ENCODE data around the gene RIPOR2.

RIPOR2 gene

DNA sequence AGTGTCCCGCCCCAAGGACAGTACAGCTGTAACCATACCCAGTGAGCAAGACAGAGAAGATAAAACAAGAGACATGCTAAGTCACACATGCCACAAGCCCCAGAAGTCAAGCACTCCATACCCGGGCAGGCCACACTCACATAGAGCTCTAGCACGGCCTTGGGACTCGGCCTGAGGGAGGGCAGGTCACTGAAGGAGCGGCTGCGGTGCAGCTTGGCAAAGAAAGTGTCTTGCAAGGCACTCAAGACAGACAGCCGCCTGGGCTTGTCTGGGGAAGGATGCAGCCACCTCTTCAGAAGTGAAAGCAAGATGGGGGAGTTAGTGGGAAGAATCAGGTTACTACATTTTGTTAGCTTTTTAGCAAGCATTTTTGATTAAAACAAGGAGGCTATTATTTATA, 88.4 kb downstream of the RIPOR2 start:
- DNase-seq (ENCODE audit: low read depth): no peak

DNA sequence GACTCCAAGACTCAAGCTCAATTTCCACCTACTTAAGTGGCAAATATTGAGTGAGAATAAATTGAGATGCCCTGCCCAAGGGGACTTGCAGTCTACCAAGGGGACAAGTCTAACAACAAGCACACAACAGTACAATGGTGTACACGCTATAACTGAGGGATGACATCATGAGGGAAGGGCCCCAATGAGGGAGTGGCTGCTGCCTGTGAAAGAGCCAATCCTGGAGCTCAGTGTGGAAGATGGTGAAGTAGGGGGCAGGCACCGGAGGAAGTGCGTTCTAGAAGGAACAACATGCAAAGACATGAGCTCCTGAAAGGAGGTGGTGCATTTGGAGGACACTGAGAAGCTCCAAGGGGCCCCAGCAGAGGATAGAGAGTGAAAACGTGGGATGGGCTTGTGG, 90.2 kb downstream of the RIPOR2 start:
- DNase-seq (ENCODE audit: low read depth): no peak

DNA sequence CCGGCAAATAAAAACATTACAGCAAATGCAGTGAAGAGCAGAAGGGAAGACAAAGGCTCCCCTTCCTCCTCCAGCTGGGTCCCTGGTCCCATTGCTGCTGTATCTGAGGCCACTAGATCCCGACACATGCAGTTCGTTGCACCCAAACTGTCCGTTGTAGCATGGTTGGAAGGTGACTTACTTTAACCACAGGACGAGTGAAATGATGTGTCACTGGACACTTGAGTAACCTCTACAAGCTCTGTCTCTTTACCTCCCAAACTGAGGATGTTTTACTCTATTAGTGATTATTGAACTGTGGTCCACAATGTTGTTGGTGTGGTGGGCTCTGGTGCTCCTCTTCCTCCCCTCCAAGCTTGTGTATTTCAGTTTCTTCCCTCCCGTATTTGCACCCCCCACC, 90.9 kb downstream of the RIPOR2 start:
- no peak for DNase-seq (ENCODE audit: low read depth)

DNA sequence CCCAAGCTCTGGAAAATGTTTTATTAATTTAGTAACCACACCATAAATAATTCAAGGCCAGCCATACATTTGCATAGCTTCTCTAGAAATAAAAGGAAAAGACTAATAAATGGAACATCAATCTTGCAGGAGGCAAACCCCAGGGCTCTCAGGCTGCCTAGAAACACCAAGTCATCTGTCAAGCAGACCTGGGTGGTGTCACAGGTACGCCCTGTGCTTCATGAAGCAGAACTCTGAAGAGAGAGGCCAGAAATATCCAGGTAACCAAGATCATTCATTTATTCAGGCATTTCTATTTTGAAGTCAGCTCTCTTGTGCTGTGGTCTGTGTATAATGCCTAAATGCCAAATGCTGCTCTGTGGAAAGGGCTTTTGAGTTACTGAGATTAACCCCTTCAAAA, 91.7 kb downstream of the RIPOR2 start:
- DNase-seq (ENCODE audit: low read depth): no peak

DNA sequence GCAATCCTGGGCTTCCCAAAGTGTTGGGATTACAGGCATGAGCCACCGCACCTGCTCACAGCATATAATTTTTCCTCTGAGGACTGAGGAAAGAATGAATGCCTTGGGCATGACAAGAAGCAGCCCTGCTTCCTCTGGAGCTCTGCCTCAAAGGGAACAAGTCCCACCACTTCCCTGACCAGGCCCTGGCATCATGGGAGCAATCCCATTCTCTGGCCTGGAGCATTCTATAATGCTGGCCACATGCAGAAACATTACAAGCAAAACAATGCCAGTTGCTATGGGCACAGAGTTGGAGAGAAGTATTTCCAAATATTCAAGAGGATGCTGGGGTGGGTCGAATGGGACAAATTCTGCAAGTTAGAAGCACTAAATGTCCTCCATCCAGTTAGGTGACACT, 95.6 kb downstream of the RIPOR2 start:
- DNase-seq (ENCODE audit: low read depth): no peak

DNA sequence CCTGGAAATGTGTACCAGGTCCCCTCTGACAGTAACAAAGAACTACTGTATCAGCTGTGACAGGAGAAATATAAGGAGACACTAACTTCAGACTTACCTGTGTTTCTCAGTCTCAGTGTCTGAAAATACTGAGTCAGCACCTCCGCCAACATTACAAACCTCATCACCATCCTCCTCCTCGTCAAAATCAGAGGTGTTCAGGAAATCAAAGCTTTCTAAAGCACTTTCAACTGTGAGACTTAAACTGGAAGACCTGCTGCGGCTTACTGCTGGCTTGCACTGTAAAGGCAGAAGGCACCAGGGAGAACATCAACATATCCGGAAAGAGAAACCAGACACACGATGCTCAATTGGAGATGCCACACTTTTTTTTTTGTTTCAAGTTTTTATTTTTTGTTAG, 96.8 kb downstream of the RIPOR2 start:
- no peak for DNase-seq (ENCODE audit: low read depth)

DNA sequence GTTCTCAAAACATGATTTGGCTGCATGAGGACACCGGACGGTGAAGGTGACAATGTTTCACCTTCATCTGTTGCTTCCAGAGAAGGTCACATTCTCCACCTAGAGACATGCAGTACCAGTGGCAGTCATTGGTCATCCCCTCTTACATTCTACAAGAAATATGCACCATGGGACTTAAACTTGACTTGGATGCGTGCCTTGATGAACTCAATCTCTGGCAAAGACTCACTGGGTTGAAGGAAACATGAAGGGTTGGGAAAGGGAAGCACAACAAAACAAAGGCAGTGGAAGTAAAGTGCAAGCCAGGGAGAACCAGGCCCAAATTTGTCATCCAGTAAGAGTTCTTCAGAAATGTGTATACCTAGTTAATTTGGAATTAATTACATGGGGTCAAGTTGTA, 97.7 kb downstream of the RIPOR2 start:
- DNase-seq (ENCODE audit: low read depth): no peak

DNA sequence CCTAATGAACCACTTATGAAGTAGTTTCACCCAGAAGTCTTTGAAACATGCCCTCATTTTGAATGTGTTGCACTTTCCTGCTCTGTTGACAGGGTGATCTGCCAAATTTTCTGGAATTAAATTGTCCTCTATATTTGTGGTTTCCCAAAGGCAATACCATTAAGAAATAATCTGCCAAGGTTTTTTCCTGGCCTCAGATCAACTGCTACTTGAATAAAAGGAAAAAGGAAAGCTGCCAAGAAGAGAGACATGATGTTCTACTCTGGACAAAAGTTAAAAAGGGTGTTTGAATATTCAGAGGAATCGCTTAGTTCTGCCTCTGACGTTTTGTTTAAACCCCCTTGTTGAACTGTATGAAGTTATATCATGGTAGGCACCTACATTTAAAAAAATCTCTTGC, 99.7 kb downstream of the RIPOR2 start:
- DNase-seq (ENCODE audit: low read depth): no peak

DNA sequence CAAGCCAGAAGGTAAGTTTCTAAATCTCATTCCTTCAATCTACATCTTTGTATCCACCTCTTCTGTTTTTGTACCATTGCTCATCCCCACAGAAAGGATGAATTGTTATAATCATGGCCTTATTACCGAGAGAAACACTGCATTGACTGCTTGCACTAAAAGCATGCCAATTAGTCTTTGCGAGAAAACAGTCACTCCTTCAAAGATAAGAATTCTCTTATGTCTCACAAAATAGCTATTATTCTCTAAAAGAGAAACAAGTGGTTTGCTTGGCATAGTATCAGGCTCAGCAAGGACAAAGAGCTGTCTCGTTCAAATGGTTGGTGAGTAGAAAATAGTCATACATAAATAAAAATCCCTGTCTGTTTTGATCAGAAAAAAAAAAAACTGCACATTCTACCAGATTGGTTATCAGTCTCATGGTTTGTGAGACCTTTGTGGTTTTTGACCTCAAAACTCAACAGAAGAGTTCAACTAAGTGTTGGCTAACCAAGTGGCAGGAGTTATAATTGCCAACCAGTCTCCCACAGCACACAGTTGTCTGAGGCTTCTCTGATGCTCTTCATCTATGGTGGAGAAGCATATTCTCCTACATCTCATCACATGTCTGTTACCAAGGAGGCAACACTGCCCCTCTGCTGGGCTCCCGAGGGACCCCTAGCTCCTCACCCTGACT, 101.9 kb downstream of the RIPOR2 start:
- DNase-seq (ENCODE audit: low read depth): no peak

DNA sequence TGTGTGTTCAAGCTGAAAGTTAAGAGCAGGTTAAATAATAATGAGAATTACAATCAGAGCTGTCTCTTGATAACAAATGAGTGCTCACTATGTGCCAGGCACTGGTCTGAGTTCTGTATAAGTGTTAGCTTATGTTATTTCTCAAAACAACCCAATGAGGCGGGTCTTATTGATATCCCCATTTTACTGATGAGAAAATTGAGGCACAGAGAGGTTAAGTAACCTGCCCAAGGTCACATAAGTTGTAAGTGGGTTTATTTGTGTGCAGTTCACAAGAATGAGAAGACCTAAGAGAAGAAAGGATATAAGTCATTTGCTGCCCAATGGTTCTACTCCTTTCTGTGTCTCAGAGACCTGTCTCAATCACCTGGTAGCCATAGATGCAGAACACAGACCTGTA, 103.0 kb downstream of the RIPOR2 start:
- no peak for DNase-seq (ENCODE audit: low read depth)

DNA sequence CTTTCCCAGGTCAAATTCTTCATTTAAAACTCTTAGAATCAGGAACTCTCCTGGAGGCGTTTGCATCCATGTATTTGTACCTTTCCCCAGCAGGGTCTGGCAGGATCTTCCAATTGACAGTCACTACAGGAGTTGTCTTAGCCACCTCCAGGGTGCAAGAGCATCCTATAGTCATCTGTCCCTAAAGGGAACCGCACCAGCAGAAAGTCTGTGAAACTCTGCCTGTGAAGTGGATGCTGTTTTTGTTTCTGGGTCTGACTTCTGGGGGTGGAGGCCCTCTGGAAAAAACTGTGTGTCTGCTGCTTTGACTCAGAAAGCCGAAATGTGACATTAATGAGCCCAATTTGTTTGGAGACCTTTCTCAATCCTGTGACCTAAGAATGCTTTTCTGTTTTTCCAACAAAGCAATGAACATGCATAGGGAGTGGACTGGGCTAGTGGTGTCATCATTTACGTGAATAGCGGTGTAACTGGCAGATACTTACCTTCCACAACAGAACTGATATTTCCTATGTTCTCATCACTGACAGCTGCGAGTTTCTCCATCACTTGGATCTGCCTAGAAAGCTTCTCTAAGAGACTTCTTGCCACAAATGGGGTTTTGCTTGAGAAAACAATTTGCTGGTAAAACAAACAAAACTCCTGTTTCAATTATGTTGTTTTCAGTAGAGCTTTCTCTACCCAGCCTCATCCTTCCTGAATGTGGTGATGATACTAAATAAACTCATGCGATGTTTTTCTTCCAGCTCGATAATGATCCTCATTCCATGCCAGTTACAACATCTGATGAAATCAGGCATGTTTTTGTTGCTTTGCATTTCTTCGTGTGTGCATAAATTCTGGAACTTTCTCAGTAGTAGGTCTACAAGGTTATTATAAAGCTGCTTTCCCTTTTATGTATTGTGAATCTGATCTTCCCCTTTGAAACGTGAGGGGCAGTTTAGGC, 103.7 kb downstream of the RIPOR2 start:
- DNase-seq (ENCODE audit: low read depth): no peak

DNA sequence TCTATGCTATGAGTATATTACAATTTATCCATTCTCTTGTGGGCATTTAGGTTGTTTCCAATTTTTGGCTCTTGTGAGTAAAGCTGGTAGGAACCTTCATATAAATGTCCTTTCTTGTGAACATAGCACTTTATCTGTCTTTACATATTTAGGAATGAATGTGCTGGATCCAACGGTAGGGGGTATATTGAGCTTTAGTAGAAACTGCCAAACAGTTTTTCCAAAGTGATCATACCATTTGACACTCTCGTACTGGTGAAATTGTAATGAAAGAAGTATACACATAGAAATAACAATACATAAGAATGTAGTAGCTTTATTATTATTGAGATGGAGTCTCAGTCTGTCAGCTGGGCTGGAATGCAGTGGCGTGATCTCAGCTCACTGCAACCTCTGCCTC, 106.1 kb downstream of the RIPOR2 start:
- no peak for DNase-seq (ENCODE audit: low read depth)

DNA sequence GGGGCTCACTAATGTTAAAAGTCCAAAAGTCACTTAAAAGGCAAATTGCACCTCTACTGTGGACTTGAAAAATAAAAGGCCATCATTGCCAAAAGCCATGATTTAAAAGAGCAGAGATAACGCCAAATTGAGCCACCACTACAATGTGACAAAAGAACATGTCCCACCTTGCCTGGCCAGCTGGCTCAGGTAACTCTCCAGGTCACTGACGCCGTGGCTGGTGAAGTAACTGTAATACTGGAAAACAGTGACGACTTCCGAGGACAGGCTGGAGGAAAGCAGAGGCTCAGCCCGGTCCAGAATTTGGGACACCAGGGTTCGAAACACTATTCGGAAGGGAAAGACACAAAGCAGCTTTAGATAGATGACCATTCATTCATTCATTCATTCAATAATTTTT, 107.8 kb downstream of the RIPOR2 start:
- DNase-seq (ENCODE audit: low read depth): no peak

DNA sequence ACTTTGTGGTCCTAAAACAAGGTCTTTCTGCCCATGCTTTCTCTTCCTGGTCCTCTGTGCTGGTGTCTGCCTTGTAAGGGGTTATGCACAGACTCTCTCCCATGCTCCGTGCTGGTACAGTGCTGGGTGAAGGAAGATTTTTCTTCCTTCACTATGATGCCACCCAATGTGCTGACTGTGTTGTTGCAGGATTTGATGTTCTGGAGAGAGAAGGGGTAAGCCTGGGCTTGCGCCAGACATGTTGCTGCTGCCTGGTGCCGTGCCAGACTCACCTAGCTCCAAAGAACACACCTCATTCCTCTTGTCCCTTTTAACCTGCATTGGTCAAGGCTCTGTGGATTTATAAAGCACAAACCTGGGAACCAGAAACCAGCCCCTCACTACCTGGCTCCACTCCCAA, 108.6 kb downstream of the RIPOR2 start:
- DNase-seq (ENCODE audit: low read depth): no peak

DNA sequence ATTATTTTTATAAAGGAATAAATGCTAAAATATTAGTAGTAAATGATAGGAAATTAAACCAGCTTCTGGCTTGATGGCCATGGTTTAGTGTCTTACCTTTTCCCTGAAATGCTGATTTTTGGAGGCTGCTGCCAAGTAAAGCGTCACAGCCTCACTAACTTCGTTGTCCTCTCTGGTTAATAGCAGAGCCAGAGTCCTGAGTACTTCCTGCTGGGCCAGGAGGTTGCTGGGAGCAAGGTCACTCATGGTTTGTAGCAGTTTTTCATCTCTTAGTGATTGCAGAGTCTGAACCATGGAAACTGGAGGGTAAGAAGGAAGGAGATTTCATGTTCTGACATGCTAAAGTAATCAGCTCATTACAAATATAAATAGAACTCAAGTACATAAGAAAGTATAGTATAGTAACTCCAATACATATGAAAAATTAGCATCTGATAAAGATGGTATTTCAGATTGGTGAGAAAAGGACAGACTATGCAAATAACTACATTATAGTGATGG, 110.6 kb downstream of the RIPOR2 start:
- no peak for DNase-seq (ENCODE audit: low read depth)

DNA sequence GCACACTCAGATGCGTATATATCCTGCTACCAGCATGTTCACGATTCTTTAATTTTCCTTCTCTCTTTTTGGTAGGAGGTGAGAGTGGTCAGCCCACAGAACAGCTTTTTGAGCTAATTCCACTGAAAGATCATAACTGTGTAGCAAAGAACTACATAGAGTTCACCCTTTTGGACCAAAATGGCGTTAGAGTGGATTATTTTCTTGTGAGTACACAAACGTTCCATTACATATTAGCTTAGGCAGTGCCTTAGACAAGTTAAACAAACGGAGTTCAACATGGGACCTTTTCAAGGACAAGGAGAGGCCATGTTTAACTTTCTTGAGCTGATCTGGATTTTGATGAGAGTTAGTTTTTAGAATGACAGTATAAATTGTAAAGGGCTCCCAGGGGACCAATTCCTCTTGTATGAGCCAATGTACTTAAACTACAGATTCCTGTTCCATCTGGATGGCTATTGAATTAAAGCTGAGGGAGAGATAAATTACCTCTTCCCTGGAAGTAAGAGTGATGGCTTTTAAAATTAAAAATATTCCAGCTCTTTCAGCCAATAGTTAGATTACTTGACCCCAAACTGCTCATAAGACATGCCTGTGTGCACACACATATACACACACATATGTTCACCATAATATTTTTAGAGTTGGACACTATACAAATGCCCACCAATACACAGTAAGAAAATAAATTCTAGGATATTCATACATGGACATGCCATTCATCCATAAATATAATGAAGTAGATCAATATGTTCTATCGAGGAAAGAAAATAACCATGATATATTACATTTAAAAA, 111.4 kb downstream of the RIPOR2 start:
- DNase-seq (ENCODE audit: low read depth): no peak

DNA sequence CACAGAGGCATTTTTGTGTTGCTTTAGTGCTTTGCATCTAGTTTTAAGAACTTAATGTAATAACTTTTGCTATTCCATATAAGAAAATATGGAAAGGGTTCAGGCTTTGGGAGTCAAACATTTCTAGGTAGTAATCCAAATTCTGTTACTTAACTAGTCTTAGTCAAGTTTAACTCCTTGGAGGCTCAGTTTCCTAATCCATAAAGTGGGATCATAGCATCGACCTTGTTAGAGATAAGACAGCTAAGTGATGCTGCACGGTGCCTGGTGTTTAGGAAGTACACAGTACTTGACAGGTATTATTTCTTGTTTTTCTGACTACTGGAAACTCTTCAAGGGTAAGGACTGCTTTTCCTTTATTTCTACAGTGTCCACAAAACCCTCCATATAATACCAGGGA, 112.6 kb downstream of the RIPOR2 start:
- no peak for DNase-seq (ENCODE audit: low read depth)

DNA sequence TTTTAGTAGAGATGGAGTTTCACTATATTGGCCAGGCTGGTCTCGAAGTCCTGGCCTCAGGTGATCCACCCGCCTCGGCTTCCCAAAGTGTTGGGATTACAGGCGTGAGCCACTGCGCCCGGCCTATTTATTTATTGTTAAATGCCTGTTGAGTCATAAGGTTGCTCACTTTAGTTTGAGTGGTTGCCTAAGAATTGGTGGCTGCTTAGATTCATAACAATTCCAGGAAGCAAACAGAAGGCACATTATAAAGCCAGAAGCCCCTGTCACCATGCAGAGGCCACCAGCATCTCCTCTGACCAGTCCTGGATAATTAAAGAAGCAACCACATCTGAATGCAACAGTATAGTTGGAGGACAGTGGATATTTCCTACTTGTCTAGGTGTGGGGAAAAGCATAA, 113.1 kb downstream of the RIPOR2 start:
- no peak for DNase-seq (ENCODE audit: low read depth)

DNA sequence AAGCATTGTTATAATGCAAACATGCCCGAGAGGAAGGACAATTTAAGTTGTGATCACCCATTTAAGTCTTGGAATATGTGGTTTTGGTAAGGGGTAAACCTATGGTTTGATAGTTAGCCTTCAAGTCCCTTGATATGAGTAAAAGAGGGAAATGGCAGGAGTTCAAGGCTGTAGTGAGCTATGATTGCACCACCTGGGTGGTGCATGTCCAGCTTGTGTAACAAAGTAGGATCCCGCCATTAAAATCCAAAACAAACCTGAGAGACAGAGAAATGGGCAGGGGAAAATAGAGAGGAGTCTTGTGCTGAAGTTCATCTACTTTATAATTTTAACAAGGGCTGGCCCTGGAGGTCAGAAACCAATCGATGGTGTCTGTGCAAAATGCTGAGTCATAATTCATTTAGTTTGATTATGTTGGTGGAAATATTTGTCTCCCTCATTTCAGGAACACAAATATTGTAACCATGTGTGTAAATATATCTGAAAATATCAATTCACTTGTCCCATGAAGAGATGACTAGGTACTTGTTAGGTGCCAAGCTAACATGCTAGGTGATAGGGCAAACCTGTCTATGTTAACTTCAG, 113.8 kb downstream of the RIPOR2 start:
- no peak for DNase-seq (ENCODE audit: low read depth)

DNA sequence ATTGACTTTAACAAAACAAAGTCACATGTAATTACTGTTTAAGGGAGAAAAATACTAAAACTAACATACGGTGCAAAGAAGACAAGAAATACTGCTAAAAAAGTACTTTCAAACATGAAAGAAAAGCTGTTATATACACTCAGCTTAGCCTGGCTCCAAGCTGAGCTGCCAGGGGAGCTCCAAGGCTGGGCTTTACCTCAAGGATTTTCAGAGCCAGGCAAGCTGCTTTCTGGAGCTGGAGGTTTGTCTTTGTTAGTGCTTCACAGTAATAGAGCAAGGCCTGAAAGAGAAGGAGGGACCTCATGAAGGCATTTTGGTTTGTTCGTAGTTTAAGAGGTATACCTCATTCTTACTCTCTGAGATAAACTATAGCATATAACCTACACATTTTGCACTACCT, 117.4 kb downstream of the RIPOR2 start:
- DNase-seq (ENCODE audit: low read depth): no peak

DNA sequence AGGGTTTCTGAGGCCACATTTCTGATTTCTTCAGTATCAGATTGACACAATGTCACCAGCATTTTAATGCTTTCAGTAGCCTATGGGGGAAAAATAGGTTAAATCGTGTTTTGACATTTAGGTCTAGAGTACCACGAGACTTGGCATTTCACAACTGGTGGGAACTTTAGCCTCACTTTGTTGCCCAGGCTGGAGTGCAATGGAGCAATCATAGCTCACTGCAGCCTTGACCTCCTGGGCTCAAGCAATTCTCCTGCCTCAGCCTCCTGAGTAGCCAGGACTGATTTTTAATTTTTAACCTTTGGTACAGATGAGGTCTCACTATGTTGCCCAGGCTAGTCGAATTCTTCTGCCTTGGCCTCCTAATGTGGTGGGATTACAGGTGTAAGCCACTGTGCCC, 126.0 kb downstream of the RIPOR2 start:
- no peak for DNase-seq (ENCODE audit: low read depth)

DNA sequence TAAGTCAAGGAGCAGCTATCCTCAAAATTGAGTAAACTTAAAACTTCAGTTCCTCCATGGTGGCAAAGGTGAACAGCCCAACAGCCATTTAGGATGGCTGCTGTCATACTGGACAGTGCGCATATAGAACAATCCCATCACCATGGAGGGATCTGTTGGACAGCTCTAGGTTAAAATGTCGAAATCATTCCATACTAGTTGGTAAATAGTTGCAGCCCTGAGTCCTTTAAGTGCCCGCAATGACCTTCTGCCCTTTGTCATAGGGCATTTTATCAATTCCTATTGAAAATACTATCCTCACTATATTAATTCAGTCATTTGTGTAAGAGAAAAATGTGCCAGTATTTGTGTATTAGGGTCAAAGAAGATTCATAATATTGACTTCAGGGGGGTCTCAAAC, 128.2 kb downstream of the RIPOR2 start:
- no peak for DNase-seq (ENCODE audit: low read depth)

Measured in non-pigmented ciliary epithelial cell (primary cell).